ENCODE measurements around the gene ITFG1. TPM values are rescaled to one million over a fixed set of nuclear protein-coding genes. Genes with fewer than 3 reads are reported as not detected.

ITFG1 gene
- total and polyA plus RNA-seq, 2 of the 13 experiments (the other 11 are each of a cell fraction or from before 2014, with no cell fraction given), result 74.5 to 150 TPM

GRCh38 chr16:47461598-47462266 lies 869 bp upstream of the ITFG1 start (continued):
- TF ChIP-seq EP300 (IDR thresholded peaks at IDR 0.05; ENCODE audit: low read depth in 2 of 2, low read length in 2 of 2), result no peak
- TF ChIP-seq EP300 (CRISPR knock-in tag; IDR thresholded peaks at IDR 0.05; ENCODE audit: borderline replicate concordance), result no peak
- TF ChIP-seq HOXA3 (CRISPR knock-in tag; IDR thresholded peaks at IDR 0.05), result 0 out of 2 replicates have a peak, but pooled peaks have one; percentile 30
- 0 out of 2 replicates have a peak, but pooled peaks have one; percentile 12 for TF ChIP-seq NFYC (CRISPR knock-in tag; IDR thresholded peaks at IDR 0.05)
- 0 out of 2 replicates have a peak, but pooled peaks have one; percentile 9 for TF ChIP-seq BCL6 (CRISPR knock-in tag; IDR thresholded peaks at IDR 0.05)
- TF ChIP-seq ATF7-NPFF (CRISPR knock-in tag; IDR thresholded peaks at IDR 0.05; ENCODE audit: low read depth), result 0 out of 2 replicates have a peak, but pooled peaks have one; percentile 10
- TF ChIP-seq ISX (CRISPR knock-in tag; conservative IDR thresholded peaks at IDR 0.05), result peak; percentile 56; the same call in 1 of the 2 replicates
- 0 out of 2 replicates have a peak, but pooled peaks have one; percentile 44 for TF ChIP-seq MLXIP (CRISPR knock-in tag; IDR thresholded peaks at IDR 0.05; ENCODE audit: borderline replicate concordance)
- no peak for TF ChIP-seq EHMT2 (IDR thresholded peaks at IDR 0.05; ENCODE audit: borderline replicate concordance, low read depth, low read length)
- TF ChIP-seq AGO1 (IDR thresholded peaks at IDR 0.05; ENCODE audit: low read depth, low read length, poor library complexity, severe bottlenecking), result no peak
- TF ChIP-seq ZNF883 (CRISPR knock-in tag; IDR thresholded peaks at IDR 0.05; ENCODE audit: not compliant biosample characterization), result no peak
- TF ChIP-seq, protein P1, sequence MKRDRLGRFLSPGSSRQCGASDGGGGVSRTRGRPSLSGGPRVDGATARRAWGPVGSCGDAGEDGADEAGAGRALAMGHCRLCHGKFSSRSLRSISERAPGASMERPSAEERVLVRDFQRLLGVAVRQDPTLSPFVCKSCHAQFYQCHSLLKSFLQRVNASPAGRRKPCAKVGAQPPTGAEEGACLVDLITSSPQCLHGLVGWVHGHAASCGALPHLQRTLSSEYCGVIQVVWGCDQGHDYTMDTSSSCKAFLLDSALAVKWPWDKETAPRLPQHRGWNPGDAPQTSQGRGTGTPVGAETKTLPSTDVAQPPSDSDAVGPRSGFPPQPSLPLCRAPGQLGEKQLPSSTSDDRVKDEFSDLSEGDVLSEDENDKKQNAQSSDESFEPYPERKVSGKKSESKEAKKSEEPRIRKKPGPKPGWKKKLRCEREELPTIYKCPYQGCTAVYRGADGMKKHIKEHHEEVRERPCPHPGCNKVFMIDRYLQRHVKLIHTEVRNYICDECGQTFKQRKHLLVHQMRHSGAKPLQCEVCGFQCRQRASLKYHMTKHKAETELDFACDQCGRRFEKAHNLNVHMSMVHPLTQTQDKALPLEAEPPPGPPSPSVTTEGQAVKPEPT (CRISPR knock-in tag; IDR thresholded peaks at IDR 0.05; ENCODE audit: low read depth), result no peak
- peak; percentile 47; the same call in 1 of the 2 replicates for TF ChIP-seq AHDC1 (CRISPR knock-in tag; IDR thresholded peaks at IDR 0.05; ENCODE audit: borderline replicate concordance)
- TF ChIP-seq ZNF670 (CRISPR knock-in tag; IDR thresholded peaks at IDR 0.05; ENCODE audit: borderline replicate concordance), result peak; percentile 51; the same call in 1 of the 2 replicates
- TF ChIP-seq REL (CRISPR knock-in tag; conservative IDR thresholded peaks at IDR 0.05), result 0 out of 2 replicates have a peak, but pooled peaks have one; percentile 19

Measured in HepG2 (cell line).